ENCODE data around the gene NT5DC1.

DNA sequence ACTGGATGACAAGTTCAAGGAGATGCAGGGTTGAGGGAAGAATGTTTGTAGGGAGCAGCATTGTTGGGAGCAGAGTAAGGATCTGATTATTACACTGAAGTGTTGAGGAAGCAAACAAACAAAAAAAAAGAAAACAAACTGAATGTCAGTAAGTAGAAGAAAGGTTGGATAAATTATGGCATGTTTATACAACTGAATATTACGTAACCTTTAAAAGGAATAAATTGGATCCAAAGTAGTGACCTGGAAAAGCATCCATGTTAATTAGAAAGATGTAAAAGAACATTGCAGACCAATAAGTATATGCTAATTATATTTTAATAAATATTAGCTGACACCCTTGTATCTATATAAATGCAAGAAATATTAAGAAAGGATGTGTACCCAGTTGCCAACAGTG is 191.9 kb downstream of the NT5DC1 start:
- TF ChIP-seq POLR2A (IDR thresholded peaks at IDR 0.05; ENCODE audit: borderline replicate concordance, extremely low read depth, insufficient read depth, insufficient read length) (no peak), CTCF (IDR thresholded peaks at IDR 0.05 in 2 of 3, conservative IDR thresholded peaks at IDR 0.05 in 1 of 3; ENCODE audit: borderline replicate concordance in 1 of 3, insufficient read depth in 1 of 3, low read depth in 2 of 3, low read length in 2 of 3) (no peak), YY1 (IDR thresholded peaks at IDR 0.05; ENCODE audit: extremely low read depth, insufficient replicate concordance, low read depth, low read length) (no peak)
